Measurements from ENCODE around the gene PSEN2.

Gene PSEN2

DNA sequence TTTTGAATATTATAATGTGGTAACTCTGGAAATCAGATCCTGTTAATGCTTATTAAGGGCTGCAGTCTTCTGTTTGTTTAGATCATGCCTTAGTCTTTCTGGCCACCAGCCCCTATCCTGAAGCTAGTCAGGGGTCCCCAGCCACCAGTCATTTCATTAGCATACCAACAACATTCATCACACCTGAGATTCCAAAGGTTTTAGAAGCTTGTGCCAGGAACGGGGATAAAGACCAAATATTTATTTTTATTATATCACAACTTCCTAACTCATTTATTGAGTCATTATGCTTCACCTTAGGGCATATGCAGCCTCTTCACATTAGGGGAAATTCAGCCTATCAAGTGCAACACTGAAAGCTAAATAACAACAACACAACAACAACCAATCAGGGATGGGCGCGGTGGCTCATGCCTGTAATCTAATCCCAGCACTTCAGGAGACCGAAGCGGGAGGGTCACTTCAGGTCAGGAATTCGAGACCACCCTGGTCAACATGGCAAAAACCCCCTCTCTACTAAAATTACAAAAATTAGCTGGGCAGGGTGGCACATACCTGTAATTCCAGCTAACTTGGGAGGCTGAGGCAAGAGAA is 2.9 kb upstream of the PSEN2 start:
- H3K4me3 ChIP-seq (replicated peaks; ENCODE audit: low read depth, low read length), result no peak overlapping the region
- no peak for DNase-seq (ENCODE audit: extremely low read depth, insufficient read length)
- no peaks in the 10 kb centered on the region; the same call in 1 of the 2 replicates for H3K27me3 ChIP-seq (replicated peaks; ENCODE audit: control insufficient read depth, insufficient read depth, low read length)
- H3K36me3 ChIP-seq (ENCODE audit: control insufficient read depth, insufficient read depth, low read length), result no peaks in the 10 kb centered on the region
- TF ChIP-seq, protein P1, sequence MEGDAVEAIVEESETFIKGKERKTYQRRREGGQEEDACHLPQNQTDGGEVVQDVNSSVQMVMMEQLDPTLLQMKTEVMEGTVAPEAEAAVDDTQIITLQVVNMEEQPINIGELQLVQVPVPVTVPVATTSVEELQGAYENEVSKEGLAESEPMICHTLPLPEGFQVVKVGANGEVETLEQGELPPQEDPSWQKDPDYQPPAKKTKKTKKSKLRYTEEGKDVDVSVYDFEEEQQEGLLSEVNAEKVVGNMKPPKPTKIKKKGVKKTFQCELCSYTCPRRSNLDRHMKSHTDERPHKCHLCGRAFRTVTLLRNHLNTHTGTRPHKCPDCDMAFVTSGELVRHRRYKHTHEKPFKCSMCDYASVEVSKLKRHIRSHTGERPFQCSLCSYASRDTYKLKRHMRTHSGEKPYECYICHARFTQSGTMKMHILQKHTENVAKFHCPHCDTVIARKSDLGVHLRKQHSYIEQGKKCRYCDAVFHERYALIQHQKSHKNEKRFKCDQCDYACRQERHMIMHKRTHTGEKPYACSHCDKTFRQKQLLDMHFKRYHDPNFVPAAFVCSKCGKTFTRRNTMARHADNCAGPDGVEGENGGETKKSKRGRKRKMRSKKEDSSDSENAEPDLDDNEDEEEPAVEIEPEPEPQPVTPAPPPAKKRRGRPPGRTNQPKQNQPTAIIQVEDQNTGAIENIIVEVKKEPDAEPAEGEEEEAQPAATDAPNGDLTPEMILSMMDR (IDR thresholded peaks at IDR 0.05; ENCODE audit: insufficient read depth, low read length, poor library complexity, severe bottlenecking), result no peak

DNA sequence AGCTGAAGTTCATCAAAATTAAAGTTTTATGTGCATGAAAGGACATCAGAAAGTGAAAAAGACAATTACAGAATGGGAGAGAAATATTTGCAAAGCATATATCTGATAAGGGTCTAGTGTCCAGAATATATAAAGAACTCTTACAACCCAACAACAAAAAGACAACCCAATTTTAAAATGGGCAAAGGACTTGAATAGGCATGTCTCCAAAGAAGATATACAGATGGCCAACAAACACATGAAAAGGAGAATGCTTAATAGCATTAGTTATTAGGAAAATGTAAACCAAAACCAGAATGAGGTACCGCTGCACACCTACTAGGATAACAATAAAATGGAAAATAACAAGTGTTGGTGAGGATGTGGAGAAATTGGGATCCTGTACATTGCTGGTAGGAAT is 1.7 kb upstream of the PSEN2 start:
- H3K36me3 ChIP-seq (ENCODE audit: control insufficient read depth, insufficient read depth, low read length), result no peaks in the 10 kb centered on the region
- no peak overlapping the region for H3K4me3 ChIP-seq (replicated peaks; ENCODE audit: low read depth, low read length)
- no peak for DNase-seq (ENCODE audit: extremely low read depth, insufficient read length)

DNA sequence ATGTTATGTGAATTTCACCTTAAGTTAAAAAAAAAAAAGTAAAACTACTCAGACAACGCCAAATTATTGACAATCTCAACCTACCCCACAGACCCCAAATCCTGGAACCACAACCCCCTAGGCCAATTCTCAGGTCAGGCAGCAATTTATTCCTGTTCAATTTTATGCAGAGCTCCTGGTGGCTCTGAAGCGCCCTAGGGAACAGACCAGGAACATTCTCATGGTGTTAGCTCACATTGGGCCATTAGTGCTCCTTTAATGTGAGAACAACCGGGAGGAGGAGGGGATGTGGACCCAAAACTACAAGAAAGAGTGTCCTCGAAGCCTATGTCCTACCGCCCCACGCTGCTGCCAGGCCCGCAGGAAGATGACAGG is 403 bp upstream of the PSEN2 start:
- no peak for DNase-seq (ENCODE audit: extremely low read depth, insufficient read length)
- H3K27me3 ChIP-seq (replicated peaks; ENCODE audit: control insufficient read depth, insufficient read depth, low read length), result no peaks in the 10 kb centered on the region
- TF ChIP-seq, protein P1 (IDR thresholded peaks at IDR 0.05; ENCODE audit: insufficient read depth, low read length, poor library complexity, severe bottlenecking), result no peak
- H3K4me3 ChIP-seq (replicated peaks; ENCODE audit: low read depth, low read length), result peak overlapping the region; percentile 73
- H3K36me3 ChIP-seq (ENCODE audit: control insufficient read depth, insufficient read depth, low read length), result no peaks in the 10 kb centered on the region

More for the DNA sequence above, 1.7 kb upstream of the PSEN2 start:
- TF ChIP-seq, protein P1 (IDR thresholded peaks at IDR 0.05; ENCODE audit: insufficient read depth, low read length, poor library complexity, severe bottlenecking), result no peak
- no peaks in the 10 kb centered on the region for H3K27me3 ChIP-seq (replicated peaks; ENCODE audit: control insufficient read depth, insufficient read depth, low read length)

DNA sequence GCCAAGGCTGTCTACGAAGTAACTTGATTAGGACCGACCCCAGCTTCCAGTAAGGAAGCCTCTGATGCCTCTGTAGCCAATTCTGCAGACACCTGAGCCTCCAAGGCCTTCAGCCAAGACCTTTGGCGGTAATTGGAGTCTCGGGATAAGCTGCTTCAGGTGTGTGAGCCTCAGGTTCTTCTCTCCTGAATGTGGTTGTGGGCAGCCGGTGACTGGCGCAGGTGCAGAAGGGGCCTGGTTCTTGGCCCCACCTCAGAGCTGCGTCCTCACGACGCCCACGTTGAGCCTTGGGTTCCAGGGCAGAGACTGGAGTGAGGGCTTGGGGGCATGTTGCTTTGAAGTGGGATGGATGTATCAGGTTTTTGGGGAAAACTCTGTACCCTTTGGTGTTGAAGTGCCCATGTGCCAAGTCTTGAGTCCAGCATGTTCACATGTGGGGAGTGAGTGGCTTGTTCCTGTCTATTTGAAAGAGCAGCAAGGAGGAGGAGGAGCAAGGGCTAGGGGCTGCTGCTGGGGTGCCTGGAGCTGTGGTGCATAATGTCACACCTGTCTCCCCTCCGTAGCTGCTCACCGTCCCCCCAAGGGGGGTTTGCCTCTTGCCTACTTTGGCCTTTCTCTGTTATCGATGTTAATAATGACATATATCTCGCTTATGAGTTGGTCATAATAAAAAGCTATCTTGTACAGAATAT is 1.4 kb downstream of the PSEN2 start:
- DNase-seq (ENCODE audit: extremely low read depth, insufficient read length), result no peak
- H3K27me3 ChIP-seq (replicated peaks; ENCODE audit: control insufficient read depth, insufficient read depth, low read length), result no peaks in the 10 kb centered on the region
- no peaks in the 10 kb centered on the region for H3K36me3 ChIP-seq (ENCODE audit: control insufficient read depth, insufficient read depth, low read length)
- no peak overlapping the region for H3K4me3 ChIP-seq (replicated peaks; ENCODE audit: low read depth, low read length)
- TF ChIP-seq, protein P1 (IDR thresholded peaks at IDR 0.05; ENCODE audit: insufficient read depth, low read length, poor library complexity, severe bottlenecking), result no peak

DNA sequence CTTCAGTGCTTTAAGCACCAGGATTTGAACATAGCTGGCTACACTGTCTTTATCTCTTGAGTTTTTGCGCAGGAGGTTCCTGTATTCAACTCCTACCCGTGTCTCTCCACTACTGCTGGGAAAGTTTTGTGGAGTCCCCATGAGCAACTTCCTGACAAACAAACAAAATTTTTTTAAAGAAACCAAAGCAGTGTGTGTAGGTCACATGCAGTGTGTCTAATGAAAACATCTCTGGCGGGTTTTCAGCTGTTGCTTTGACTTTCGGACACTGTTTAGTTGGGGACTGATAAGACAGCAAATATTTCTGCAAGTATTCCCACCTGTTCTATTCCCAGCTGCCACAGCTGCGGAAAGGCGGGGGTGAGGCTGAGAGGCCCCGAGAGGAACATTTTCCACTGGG is 2.0 kb downstream of the PSEN2 start:
- TF ChIP-seq, protein P1 (IDR thresholded peaks at IDR 0.05; ENCODE audit: insufficient read depth, low read length, poor library complexity, severe bottlenecking), result no peak
- DNase-seq (ENCODE audit: extremely low read depth, insufficient read length), result no peak
- no peaks in the 10 kb centered on the region for H3K27me3 ChIP-seq (replicated peaks; ENCODE audit: control insufficient read depth, insufficient read depth, low read length)
- H3K4me3 ChIP-seq (replicated peaks; ENCODE audit: low read depth, low read length), result no peak overlapping the region
- no peaks in the 10 kb centered on the region for H3K36me3 ChIP-seq (ENCODE audit: control insufficient read depth, insufficient read depth, low read length)
